ENCODE results near the gene GRIK2.

The GRIK2 gene

GRCh38 chr6:101851911-101852310 lies 458.4 kb downstream of the GRIK2 start:
- TF ChIP-seq CTCF (IDR thresholded peaks at IDR 0.05; ENCODE audit: low read depth, low read length), result no peak
- H3K4me3 ChIP-seq (ENCODE audit: low read depth, low read length), result no peak overlapping the region

DNA sequence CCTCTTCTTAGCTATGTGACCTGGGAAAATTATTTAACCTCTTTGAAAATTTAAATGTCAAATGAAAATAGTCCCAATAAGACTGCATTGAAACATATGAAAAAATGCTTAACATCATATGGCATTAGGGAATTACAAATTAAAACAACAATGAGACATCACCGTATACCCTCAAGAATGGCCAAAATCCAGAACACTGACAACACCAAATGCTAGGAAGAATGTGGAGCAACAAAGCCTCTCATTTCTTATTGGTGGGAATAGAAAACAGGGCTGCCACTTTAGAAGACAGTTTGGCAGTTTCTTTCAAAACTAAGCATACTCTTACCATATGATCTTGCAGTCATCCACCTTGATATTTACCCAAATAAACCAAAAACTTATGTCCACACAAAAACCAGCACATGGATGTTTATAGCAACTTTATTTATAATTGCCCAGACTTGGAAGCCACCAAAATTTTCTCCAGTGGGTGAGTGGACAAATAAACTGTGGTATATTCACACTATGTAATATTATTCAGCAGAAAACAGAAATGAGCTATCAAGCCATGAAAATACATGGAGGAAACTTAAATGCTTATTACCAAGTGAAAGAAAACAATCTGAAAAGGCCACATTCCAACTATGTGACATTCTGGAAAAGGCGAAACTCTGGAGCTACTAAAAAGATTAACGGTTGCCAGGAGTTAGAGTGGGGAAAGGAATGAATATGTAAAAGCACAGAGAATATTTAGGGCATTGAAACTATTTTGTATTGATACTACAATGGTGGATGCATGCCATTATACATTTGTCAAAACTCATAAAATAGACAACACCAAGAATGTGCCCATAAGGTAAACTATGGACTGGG lies 459.9 kb downstream of the GRIK2 start:
- no peak for TF ChIP-seq CTCF (IDR thresholded peaks at IDR 0.05; ENCODE audit: low read depth, low read length)
- no peak overlapping the region for H3K4me3 ChIP-seq (ENCODE audit: low read depth, low read length)

- TF ChIP-seq CTCF (IDR thresholded peaks at IDR 0.05; ENCODE audit: low read depth, low read length), result no peak
- no peak overlapping the region for H3K4me3 ChIP-seq (ENCODE audit: low read depth, low read length)
These were observed 482.9 kb downstream of the GRIK2 start for GRCh38 chr6:101876431-101876830.

GRCh38 chr6:101878554-101879276 lies 485.2 kb downstream of the GRIK2 start:
- H3K4me3 ChIP-seq (ENCODE audit: low read depth, low read length), result no peak overlapping the region
- TF ChIP-seq CTCF (IDR thresholded peaks at IDR 0.05; ENCODE audit: low read depth, low read length), result no peak

DNA sequence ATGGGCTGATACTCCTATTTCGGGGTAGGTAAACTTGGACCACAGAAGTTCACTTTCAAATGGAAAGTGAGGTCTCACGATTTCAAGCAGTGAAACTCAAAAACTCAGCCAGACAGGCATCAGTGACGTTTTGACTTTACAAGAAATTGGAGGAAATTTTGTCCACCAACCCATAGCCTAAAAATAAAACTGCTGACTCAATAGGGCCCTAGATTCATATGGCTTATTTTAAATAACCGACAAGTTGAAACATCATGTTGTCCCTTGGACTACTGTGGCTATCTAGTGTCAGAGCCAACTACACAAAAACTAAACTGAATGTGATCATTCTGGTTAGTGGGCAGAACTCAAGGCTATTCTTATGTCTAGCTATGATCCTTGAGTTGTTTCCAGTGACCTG lies 486.3 kb downstream of the GRIK2 start:
- no peak overlapping the region for H3K4me3 ChIP-seq (ENCODE audit: low read depth, low read length)
- no peak for TF ChIP-seq CTCF (IDR thresholded peaks at IDR 0.05; ENCODE audit: low read depth, low read length)

- no peak for TF ChIP-seq CTCF (IDR thresholded peaks at IDR 0.05; ENCODE audit: low read depth, low read length)
- no peak overlapping the region for H3K4me3 ChIP-seq (ENCODE audit: low read depth, low read length)
These were observed 490.0 kb downstream of the GRIK2 start for GRCh38 chr6:101883505-101883904.

DNA sequence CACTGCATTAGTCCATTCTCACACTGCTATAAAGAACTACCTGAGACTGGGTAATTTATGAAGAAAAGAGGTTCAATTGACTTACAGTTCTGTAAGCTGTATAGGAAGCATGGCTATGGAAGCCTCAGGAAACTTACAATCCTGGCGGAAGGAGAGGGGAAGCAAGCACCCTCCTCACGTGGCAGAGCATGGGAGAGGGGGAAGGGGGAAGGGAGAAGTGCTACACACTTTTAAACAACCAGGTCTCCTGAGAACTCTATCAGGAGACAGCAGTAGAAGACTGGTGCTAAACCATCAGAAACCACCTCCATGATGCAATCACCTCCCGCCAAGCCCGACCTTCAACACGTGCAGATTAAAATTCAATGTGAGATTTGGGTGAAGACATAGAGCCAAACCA lies 494.0 kb downstream of the GRIK2 start:
- no peak for TF ChIP-seq CTCF (IDR thresholded peaks at IDR 0.05; ENCODE audit: low read depth, low read length)
- no peak overlapping the region for H3K4me3 ChIP-seq (ENCODE audit: low read depth, low read length)

Data from WI38 (cell line).